ENCODE results near the gene SPDYE6.
"Not testable (repeated sequence)": the region's sequence is repeated elsewhere in the genome, so short reads cannot be mapped to it uniquely, and the experiment has no call there.

SPDYE6 gene, protein sequence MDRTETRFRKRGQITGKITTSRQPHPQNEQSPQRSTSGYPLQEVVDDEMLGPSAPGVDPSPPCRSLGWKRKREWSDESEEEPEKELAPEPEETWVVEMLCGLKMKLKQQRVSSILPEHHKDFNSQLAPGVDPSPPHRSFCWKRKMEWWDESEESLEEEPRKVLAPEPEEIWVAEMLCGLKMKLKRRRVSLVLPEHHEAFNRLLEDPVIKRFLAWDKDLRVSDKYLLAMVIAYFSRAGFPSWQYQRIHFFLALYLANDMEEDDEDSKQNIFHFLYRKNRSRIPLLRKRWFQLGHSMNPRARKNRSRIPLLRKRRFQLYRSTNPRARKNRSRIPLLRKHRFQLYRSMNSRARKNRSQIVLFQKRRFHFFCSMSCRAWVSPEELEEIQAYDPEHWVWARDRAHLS

DNA sequence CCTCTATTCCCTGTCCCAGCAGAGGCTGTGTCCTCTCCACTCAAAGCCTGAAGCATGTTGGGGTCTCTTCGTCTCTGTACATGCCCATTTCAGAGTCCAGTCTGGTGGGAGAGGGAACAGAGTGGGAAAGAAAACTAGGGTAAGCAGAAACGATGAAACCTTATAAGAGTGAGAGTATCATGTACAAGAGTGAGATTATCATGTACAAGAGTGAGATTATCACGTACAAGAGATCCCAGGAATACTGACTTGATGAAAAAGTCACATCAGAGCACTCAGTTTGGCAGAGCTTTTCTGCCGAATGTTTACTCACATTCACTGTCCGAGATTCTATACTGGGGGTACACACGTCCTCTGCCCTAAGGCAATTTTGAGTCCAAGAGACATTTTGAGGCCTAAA, at the start of gene SPDYE6:
TSS of gene SPDYE6 (minus strand) at position 101 of the 400 bp plus-strand sequence. CDS start 421 bp downstream, outside the sequence.
- not testable (repeated sequence) for DNase-seq

DNA sequence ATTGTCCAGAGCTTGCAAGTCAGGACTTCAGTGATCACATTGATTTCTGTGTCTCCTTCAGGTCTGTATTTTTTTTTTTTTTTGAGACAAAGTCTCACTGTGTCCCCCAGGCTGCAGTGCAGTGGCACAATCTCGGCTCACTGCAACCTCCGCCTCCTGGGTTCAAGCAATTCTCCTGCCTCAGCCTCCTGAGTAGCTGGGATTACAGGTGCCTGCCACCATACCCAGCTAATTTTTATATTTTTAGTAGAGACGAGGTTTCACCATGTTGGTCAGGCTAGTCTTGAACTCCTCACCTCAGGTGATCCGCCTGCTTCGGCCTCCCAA, 48.6 kb upstream of the SPDYE6 start:
- not testable (repeated sequence) for DNase-seq

DNA sequence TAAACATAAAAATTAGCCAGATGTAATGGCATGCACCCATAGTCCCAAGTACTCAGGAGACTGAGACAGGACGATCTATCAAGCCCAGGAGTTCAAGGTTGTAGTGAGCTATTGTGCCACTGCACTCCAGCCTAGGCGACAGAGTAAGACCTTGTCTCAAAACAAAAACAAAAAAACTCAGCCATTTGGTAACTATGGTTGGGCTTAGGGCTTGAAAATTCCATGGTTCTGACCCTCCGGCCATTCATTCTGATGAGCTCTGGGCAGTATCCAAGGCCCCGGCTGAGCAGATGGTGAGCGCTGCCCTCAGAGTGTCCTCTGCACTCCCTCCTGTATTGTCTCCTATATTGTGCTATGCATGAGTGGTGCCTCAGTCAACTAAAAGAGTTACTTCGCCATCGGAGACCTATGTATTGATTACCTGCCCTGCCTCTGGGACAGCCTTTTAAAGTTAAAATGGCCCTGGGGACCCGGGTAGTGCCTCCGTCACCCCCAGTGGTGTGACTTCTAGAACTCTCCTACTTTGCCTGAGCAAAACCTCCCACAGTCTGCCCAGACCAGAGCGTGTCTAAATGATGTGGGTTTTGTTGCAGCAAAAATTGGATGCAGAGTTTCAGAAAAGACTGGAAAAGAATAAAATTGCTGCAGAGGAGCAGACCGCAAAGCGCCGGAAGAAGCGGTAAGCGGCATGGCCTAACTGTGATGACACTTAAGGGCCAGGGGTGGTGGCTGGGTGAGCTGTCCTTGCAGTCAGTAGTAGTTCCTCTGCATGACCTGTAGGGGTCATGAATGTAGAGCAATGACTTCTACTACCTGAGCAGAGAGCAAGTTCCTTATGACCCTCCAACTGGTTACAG, 48.0 kb upstream of the SPDYE6 start:
- DNase-seq, result peak; percentile 59

DNA sequence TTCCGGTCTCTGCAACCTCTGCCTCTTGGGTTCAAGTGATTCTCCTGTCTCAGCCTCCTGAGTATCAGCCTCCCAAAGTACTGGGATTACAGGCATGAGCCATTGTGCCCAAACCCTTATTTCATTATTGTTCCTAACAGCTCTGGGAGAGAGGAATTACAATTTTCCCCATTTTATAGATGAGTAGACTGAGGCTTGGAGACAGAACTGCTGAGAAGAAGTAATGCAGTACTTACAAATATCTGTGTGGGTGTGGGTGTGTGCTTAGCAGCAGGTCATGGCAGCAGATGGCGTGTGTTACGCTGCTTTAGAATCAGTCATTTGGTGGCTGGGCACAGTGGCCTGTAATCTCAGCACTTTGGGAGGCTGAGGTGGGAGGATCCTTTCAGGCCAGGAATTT, 47.3 kb upstream of the SPDYE6 start:
- DNase-seq, result no peak

DNA sequence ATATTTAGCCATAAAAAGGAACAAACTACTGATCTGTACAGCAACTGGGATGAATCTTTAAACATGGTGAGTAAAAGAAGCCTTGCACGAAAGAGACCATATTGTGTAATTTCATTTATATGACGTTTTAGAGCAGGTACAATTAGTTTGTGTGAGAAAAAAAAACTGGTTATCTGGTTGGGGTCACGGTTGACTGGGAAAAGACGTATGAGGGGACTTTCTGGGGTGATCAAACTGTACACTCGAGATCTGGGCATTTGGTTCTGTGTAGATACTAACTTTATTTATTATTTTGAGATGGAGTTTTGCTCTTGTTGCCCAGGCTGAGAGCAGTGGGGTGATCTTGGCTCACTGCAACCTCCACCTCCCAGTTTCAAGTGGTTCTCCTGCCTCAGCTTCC, 44.1 kb upstream of the SPDYE6 start:
- DNase-seq, result no peak

DNA sequence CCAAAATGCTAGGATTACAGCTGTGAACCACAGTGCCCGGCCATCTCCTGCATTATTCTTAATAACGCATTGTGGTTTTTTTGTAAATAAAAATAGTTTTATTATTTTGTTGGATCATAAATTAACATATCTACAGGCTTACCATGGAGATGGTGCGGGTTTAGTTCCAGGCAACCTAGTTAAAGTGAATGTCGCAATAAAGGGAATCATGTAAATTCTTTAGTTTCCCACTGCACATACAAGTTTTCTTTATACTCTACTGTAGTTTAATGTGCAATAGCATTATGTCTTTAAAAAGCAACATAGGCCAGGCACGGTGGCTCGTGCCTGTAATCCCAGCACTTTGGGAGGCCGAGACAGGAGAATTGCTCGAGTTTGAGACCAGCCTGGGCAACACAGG, 42.3 kb upstream of the SPDYE6 start:
- DNase-seq, result no peak

DNA sequence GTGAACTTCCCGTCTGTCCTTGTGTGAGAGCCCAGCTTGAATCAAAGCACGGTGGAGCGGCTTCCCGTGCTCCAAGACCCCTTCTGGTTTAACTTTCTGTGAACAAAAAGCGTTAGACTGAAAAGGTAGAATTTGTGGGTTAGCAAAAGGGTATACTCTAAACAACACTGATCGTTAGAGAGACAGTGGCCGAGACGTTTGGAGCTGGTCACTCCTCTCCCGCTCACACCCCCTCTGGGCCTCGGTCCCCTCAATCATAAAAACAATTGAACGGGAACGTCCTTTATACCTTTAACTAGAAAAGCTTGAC, 40.4 kb upstream of the SPDYE6 start:
- DNase-seq, result no peak

DNA sequence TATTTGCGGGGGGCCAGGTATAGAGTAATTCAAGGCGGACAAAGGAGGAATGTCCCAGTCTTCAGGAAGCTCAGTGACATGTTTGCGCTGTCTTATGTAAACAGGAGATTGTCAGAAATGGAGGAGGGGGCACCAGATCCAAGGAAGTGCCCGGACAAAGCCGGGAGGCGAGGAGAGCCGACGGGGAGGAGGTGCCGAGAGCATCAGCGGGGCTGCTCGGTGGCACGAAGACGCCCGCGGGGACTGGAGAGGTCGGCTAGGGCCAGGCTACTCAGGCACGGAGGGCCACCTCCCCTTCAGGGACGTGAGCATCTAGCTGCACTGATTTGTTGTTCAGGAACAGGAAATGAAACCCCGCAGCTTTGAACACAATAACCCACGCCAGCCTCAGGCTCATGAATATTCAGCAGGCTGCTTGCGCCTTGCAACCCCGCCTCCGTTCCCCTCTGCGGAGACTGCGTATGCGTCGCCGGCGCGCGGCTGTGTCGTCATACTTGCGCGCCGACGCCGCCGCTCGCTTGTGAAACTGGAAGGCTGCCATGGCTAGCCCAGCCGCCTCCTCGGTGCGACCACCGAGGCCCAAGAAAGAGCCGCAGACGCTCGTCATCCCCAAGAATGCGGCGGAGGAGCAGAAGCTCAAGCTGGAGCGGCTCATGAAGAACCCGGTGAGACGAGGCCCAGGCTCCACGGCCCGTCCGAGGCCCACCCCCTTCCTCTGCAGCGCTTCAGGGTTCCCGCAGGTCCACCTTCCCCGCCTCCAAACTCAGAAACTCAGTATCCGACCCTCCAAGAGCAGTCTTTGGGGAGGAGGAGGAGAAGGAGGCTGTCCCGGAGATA, 39.8 kb upstream of the SPDYE6 start, which contains the start of gene PRKRIP1:
TSS of gene PRKRIP1 (plus strand) at position 491 of the 837 bp plus-strand sequence. CDS start at position 540, 49 bp downstream.
- DNase-seq, result peak; percentile 92

DNA sequence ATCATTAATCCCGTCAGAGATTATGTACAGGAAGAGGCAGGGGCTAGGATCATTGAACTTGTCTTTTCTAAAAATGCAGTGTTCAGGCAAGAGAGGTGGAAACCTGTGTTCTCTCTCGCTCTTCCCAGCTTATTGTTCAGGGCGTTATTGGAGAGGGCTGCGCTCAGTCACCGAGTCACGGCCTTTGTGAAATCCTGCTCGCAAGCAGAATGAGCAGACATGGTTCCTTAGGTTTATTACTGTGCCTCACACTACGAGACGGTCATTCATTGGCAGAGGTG, 39.3 kb upstream of the SPDYE6 start:
- DNase-seq, result no peak

DNA sequence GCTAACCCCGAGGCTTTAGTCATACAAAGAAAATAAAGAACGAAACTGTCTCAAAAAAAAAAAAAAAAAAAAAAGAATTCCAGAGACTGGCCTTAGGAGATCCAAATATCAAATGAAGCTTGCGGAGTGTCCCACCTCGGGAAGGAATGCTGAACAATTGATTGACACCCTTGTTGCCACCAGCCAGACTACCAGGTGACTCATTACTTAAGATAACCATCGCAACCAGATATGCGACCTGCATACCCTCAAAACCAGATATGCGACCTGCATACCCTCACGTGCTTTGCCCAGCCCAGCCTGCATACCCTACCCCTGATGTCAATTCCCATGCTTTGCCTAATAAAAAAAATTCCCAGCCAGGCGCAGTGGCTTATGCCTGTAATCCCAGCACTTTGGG, 37.2 kb upstream of the SPDYE6 start:
- DNase-seq, result no peak

DNA sequence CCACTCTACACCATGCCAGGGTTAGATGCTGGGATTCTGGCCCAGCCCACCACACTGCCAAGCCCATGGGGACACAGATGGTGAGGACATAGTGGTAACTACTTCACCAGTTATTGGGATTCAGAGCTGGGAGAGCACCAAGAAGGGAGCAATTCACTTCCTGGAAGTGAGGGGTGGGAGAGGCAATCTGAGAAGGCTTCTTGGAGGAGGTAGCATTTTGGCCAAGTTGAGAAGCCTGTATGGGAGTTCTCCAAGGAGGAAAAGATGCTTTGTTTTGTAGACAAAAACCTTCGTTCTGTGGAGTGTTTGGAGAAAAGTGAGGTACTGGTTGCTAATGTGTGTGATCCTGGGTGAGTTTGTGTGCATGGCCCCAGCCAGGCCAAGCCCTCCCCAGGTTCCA, 36.1 kb upstream of the SPDYE6 start:
- no peak for DNase-seq

DNA sequence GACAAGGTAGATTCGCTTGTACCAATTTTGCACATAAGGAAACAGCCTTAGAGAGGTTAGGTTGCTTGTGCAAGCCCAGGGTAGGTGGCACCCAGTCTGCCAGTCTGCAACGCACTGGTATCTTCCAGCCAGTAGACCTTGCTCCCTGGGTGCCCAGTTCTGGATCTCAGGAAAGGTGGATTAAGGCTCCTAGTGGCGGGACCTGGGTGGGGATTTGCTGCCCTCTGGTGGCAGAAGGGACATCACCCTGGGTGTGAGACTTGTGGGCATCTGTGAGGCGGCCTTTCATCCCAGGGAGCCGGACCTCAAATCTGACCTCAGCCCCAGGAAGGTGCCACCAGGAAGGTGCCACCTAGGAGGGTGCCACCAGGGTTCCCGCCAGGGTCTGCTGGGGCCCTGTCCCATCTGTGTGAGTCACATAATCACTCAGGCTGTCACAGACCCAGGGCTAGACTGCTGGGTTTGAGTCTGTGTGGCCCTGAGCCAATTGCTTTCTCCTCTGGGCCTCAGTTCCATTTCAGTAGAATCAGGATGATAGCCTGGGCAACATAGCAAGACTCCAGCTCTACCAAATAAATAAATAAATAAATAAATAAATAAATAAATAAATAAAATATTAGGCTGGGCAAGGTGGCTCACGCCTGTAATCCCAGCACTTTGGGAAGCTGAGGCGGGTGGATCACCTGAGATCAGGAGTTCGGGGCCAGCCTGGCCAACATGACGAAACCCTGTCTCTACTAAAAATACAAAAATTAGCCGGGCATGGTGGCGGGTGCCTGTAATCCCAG, 34.6 kb upstream of the SPDYE6 start:
- DNase-seq, result peak; percentile 52

DNA sequence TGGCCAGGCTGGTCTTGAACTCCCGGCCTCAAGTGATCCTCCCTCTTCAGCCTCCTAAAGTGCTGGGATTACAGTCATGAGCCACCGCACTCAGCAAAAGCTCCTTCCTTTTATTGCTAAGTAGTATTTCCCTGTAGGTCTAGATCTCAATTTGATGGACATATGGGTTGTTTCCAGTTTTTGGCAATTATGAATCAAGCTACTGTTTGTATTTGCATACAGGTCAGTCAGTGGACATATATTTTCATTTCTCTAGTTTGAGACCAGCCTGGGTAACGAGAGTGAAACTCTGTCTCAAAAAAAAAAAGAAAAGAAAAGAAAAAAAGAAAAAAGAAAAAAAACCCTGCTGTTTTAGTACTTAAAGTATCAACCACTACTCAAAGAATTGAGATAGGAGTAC, 33.6 kb upstream of the SPDYE6 start:
- DNase-seq, result no peak

DNA sequence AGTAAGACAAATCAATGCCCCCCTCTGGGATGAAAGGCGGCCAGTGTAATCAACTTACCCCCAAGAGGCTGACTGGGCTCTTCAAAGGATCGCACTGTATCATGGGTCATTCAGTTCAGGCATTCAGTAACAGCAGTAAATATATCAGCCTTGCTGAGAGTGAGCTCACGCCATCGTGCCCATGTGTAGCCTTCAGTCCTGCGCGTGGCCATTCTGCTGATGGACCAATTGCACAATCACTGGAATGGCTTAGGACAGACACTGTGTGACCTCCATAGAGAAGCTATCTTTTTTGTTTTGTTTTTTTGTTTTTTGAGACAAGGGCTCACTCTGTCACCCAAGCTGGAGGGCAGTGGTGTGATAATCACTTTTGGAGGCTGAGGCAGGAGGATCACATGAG, 30.8 kb upstream of the SPDYE6 start:
- no peak for DNase-seq

DNA sequence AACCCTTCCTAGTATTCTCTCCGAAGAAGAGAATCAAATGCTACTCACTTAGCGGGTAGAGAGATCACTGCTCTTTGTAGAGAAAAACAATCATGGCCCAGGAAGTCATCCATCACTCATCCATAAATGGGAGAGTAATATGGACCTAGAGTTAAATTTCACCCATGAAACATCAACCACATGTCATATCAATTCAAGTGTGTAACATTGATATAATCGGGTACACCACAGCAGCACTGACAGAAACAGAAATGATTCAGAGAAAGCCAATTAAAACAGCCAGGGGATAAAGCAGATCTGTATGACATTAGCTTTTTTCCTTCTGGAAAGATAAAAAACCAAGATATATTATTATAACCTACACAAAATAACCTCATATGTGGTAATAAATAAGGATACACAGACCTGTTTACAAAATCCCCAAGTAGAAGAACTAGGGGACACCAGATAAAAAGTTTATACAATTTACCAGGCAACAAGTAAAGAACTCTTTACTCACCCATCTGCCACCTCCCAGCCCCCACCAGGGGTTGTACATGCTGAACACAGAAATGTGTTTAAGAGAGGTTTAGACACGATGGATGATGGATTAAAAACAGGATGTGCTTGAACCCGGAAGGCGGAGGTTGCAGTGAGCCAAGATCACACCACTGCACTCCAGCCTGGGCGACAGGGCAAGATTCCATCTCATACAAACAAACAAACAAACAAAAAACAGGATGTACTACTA, 25.6 kb upstream of the SPDYE6 start:
- DNase-seq, result not testable (repeated sequence)

DNA sequence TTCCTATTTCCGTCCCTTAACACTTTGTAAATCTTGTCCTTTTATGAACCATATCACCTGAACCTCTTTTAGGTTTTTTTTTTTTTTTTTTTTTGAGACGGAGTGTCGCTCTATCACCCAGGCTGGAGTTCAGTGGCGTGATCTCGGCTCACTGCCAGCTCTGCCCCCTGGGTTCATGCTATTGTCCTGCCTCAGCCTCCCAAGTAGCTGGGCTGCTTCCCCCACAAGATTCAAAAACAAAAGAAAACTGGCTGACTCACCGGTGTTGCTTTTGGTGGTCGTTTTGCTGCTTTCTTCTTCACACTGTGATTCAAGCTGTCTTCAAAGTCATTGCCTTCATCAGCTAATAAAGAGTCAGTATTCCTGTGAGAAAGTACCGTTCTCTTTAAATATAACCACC, 24.6 kb upstream of the SPDYE6 start:
- not testable (repeated sequence) for DNase-seq

DNA sequence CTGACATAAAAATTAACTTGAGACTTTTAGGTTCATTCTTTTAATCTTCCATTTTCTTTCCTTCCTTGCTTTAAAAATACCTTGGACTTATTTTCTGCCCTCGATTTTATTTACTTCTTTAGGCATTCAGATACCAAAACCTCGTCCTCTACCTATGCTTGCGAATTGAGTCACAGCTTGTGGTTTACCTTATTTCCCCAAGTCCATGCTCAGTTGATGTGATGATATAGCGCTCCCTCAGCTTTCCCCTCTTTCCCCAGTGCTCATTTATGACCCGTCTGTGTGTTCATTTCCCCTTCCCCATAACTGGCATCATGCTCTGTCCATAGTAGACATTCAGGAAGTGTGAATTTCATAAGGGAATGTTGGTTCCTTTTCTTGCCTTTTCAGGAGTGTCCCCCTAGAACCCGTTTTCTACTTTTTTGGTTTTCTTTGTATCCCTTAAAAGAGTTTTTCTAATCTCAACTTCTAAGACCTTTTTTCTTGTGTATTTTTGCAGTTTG, 20.8 kb upstream of the SPDYE6 start:
- no peak for DNase-seq

DNA sequence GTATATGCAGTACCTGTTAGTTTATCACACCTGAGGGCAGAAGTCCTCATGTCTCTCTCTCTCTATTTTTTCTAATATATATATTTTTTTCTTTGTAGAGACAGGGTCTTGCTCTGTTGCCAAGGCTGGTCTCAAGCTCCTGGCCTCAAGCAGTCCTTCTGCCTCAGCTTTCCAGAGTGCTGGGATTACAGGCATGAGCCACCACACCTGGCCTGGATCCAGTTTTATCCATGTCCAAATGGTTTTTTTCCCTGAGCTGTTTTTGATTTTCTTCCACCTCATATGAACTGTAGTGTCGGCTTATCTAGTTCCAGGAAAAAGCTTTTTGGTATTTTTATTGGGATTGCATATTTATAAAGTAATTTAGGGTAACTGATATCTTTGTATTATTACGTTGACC, 16.6 kb upstream of the SPDYE6 start:
- DNase-seq, result not testable (repeated sequence)

DNA sequence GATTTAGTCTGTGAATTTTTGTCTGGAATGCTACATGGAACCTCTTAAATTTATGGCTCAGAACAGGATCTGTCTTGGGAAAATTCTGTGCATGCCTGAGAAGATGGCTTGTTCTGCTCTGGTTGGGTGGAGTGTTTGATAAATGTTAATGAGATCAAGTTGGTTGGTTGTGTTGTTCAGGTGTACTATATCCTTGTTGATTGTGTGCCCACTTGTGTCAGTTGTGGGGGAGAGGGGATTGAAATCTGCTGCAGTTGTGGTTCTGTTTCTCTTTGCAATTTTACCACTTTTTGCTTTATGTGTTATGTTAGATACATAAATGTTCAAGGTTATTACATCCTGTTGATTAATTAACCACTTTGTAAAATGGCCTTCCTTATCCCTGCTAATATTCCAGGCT, 13.8 kb upstream of the SPDYE6 start:
- not testable (repeated sequence) for DNase-seq

DNA sequence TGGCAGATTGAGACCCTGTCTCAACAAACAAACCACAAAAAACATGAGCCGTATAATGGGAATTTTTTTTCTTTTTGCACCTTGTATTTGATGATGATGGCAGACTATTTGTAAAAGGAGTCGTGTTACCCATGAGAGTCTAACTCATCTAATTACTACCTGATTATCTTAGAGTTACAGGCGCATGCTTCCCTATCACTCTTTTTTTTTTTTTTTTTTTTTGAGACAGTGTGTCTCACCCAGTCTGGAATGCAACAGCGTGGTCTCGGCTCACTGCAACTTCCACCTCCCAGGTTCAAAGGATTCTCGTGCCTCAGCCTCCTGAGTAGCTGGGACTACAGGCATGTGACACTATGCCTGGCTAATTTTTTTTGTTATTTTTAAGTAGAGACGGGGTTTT, 9.1 kb upstream of the SPDYE6 start:
- DNase-seq, result not testable (repeated sequence)

DNA sequence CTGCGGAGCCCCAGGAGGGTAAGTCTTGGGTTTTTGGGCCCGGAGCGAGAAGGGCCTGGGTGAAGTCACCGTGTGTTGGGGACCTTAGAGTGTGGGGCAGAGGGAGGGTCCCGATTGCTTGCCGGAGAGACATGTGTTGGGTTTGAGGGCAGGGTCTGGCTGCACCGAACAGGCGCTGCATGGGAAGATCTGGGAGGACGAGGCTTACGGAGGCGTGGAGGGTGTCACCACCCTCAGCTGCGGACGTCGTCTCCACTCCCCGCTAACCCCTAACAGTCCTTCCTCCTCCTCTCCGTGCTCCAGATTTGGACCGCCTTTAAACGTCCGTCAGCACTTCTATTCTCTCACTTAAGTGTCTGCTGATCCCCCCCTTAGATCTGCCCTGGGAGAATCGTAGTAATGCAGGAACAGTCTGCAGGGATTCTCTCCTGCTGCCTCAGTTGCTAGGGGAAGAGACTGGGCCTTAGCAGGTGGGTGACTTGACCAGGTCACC, 8.2 kb upstream of the SPDYE6 start:
- not testable (repeated sequence) for DNase-seq

Data from CD4-positive, alpha-beta T cell treated with Interferon gamma for 1 hour (primary cell).